Astrocyte (in vitro differentiated cells and primary cell): Measurements from ENCODE around the gene FAM135A. TPM values are rescaled to one million over a fixed set of nuclear protein-coding genes. Genes with fewer than 3 reads are reported as not detected.
A peak's percentile ranks its signal among the peaks of the same experiment; 100 is the strongest.
"Not testable (repeated sequence)": the region's sequence is repeated elsewhere in the genome, so short reads cannot be mapped to it uniquely, and the experiment has no call there.

Experiments
- DNase-seq: peaks from one replicate; pipeline ENCODE4 v3.0.0-alpha.2; 2010; ENCODE audit warnings: low read depth
- FAIRE-seq: peaks from 2 replicates; lab custom pipeline; 2011; peaks lifted over from hg19 to GRCh38; lab: Jason Lieb, UNC
- H2AFZ ChIP-seq: 2 replicates; pipeline ENCODE4 v1.6.0; 2012; ENCODE audit warnings: low read depth, low read length, inconsistent platforms
- H3K27ac ChIP-seq: 2 replicates; pipeline ENCODE4 v1.5.1; 2011; ENCODE audit warnings: low read depth, low read length, inconsistent platforms
- H3K27me3 ChIP-seq: 2 replicates; pipeline ENCODE4 v1.6.0; 2011; ENCODE audit warnings: low read length, inconsistent platforms; ENCODE audit not compliant: insufficient read depth
- H3K36me3 ChIP-seq: 2 replicates; pipeline ENCODE4 v1.5.1; 2011; ENCODE audit warnings: low read length, inconsistent platforms; ENCODE audit not compliant: insufficient read depth
- H3K4me1 ChIP-seq: 2 replicates; pipeline ENCODE4 v1.5.1; 2011; ENCODE audit warnings: low read length, inconsistent platforms; ENCODE audit not compliant: insufficient read depth
- H3K4me2 ChIP-seq: 2 replicates; pipeline ENCODE4 v1.6.0; 2012; ENCODE audit warnings: low read length, inconsistent platforms
- H3K4me3 ChIP-seq: 2 replicates; pipeline ENCODE4 v1.5.1; 2011; ENCODE audit warnings: low read depth, mild to moderate bottlenecking, low read length, inconsistent platforms; ENCODE audit not compliant: insufficient read depth
- H3K79me2 ChIP-seq: 2 replicates; pipeline ENCODE4 v1.6.0; 2012; ENCODE audit warnings: mild to moderate bottlenecking, low read length, inconsistent platforms; ENCODE audit not compliant: insufficient read depth
- H3K9ac ChIP-seq: 2 replicates; pipeline ENCODE4 v1.6.0; 2012; ENCODE audit warnings: mild to moderate bottlenecking, low read length, inconsistent platforms
- H3K9me3 ChIP-seq: 2 replicates; pipeline ENCODE4 v1.5.1; 2012; ENCODE audit warnings: low read depth, mild to moderate bottlenecking, low read length, inconsistent platforms; ENCODE audit not compliant: insufficient read depth
- H4K20me1 ChIP-seq: 2 replicates; pipeline ENCODE4 v1.6.0; 2012; ENCODE audit warnings: low read length, inconsistent platforms; ENCODE audit not compliant: insufficient read depth
- H3K27ac Mint-ChIP-seq: one replicate; pipeline ENCODE4 v1.8.0; 2021; ENCODE audit warnings: mild to moderate bottlenecking, mixed read lengths; ENCODE audit not compliant: unreplicated experiment
- H3K27me3 Mint-ChIP-seq: one replicate; pipeline ENCODE4 v1.8.0; 2021; ENCODE audit warnings: low read depth, mixed read lengths; ENCODE audit not compliant: unreplicated experiment
- H3K36me3 Mint-ChIP-seq: one replicate; pipeline ENCODE4 v1.8.0; 2021; ENCODE audit warnings: low read depth, mixed read lengths; ENCODE audit not compliant: unreplicated experiment
- H3K4me1 Mint-ChIP-seq: one replicate; pipeline ENCODE4 v1.8.0; 2021; ENCODE audit warnings: low read depth, mixed read lengths; ENCODE audit not compliant: unreplicated experiment
- H3K4me3 Mint-ChIP-seq: one replicate; pipeline ENCODE4 v1.8.0; 2021; ENCODE audit warnings: mild to moderate bottlenecking, moderate library complexity, mixed read lengths; ENCODE audit not compliant: unreplicated experiment
- H3K9me3 Mint-ChIP-seq: one replicate; pipeline ENCODE4 v1.8.0; 2021; ENCODE audit warnings: mild to moderate bottlenecking, mixed read lengths; ENCODE audit not compliant: unreplicated experiment
- CTCF ChIP-seq: IDR thresholded peaks from 2 replicates; pipeline ENCODE4 v1.5.1; 2011; ENCODE audit warnings: low read depth, mild to moderate bottlenecking, inconsistent platforms, low read length, moderate library complexity; ENCODE audit not compliant: insufficient read depth
- EZH2 ChIP-seq: IDR thresholded peaks from 2 replicates; pipeline ENCODE4 v1.6.1; 2012; ENCODE audit warnings: mild to moderate bottlenecking, low read length, inconsistent platforms; ENCODE audit not compliant: insufficient read depth
- total RNA-seq: library from RNA; stranded (reverse); gene quantifications from 2 replicates; pipeline ENCODE4 v1.2.1, GENCODE V29; 2021

FAM135A gene
- total RNA-seq, 1 donor from 2014 or later: 10.0 TPM

GRCh38 chr6:70479236-70479635 is 65.9 kb downstream of the FAM135A start:
- peak overlapping the region; percentile 15 for H3K4me2 ChIP-seq
- FAIRE-seq (no peak), DNase-seq (peak; percentile 42)
- no peaks in the 10 kb centered on the region for H3K36me3 ChIP-seq
- H3K4me3 ChIP-seq: no peak overlapping the region
- Mint-ChIP-seq H3K9me3 (no peaks in the 10 kb centered on the region), H3K27ac (no peak overlapping the region), H3K4me1 (peaks cover 3% of the 10 kb centered on the region), H3K27me3 (no peaks in the 10 kb centered on the region), H3K36me3 (peaks cover 4% of the 10 kb centered on the region), H3K4me3 (no peak overlapping the region)
- H3K4me1 ChIP-seq: peaks cover 8% of the 10 kb centered on the region
- no peaks in the 10 kb centered on the region for H3K79me2 ChIP-seq
- no peaks in the 10 kb centered on the region for H4K20me1 ChIP-seq
- H3K9ac ChIP-seq: no peak overlapping the region
- H2AFZ ChIP-seq: no peak overlapping the region
- H3K9me3 ChIP-seq: no peaks in the 10 kb centered on the region
- no peak overlapping the region for H3K27ac ChIP-seq
- no peaks in the 10 kb centered on the region for H3K27me3 ChIP-seq
- no peak for TF ChIP-seq EZH2
- TF ChIP-seq CTCF: no peak

- not testable (repeated sequence) for H3K4me1 Mint-ChIP-seq, H3K9ac ChIP-seq, H3K79me2 ChIP-seq, H3K36me3 ChIP-seq, H3K27me3 ChIP-seq, H3K36me3 Mint-ChIP-seq, H3K27ac Mint-ChIP-seq, H2AFZ ChIP-seq, H4K20me1 ChIP-seq, H3K27me3 Mint-ChIP-seq, H3K4me1 ChIP-seq, H3K9me3 ChIP-seq, H3K4me2 ChIP-seq, H3K4me3 Mint-ChIP-seq, H3K4me3 ChIP-seq, H3K27ac ChIP-seq, DNase-seq, H3K9me3 Mint-ChIP-seq, FAIRE-seq
Measured at GRCh38 chr6:70486638-70487037, 73.3 kb downstream of the FAM135A start.

GRCh38 chr6:70489364-70489763 is 76.1 kb downstream of the FAM135A start:
- no peaks in the 10 kb centered on the region for H3K9me3 Mint-ChIP-seq
- no peak overlapping the region for H3K27ac Mint-ChIP-seq
- DNase-seq (no peak), FAIRE-seq (no peak)
- H3K4me3 Mint-ChIP-seq: no peak overlapping the region
- Histone ChIP-seq H3K27ac (no peak overlapping the region), H3K36me3 (no peaks in the 10 kb centered on the region), H3K4me3 (no peak overlapping the region), H2AFZ (no peak overlapping the region), H4K20me1 (no peaks in the 10 kb centered on the region), H3K27me3 (no peaks in the 10 kb centered on the region), H3K4me1 (no peaks in the 10 kb centered on the region), H3K4me2 (no peak overlapping the region), H3K79me2 (no peaks in the 10 kb centered on the region), H3K9me3 (no peaks in the 10 kb centered on the region), H3K9ac (no peak overlapping the region)
- TF ChIP-seq CTCF (no peak), EZH2 (no peak)
- H3K36me3 Mint-ChIP-seq: no peaks in the 10 kb centered on the region
- no peaks in the 10 kb centered on the region for H3K4me1 Mint-ChIP-seq
- H3K27me3 Mint-ChIP-seq: no peaks in the 10 kb centered on the region
